Non-pigmented ciliary epithelial cell (primary cell): ENCODE measurements around the gene LILRB5.
"Not testable (repeated sequence)": the region's sequence is repeated elsewhere in the genome, so short reads cannot be mapped to it uniquely, and the experiment has no call there.

ENCODE experiments used
- DNase-seq: peaks from one replicate; pipeline ENCODE4 v3.0.0-alpha.2; 2010; ENCODE audit warnings: low read depth

Gene LILRB5

GRCh38 chr19:54242234-54242633 lies 14.8 kb downstream of the LILRB5 start:
- DNase-seq: not testable (repeated sequence)

- not testable (repeated sequence) for DNase-seq
Observed at GRCh38 chr19:54240372-54241336, 16.4 kb downstream of the LILRB5 start.

- not testable (repeated sequence) for DNase-seq
Observed at GRCh38 chr19:54239491-54240371, 17.3 kb downstream of the LILRB5 start.

GRCh38 chr19:54233941-54234340 lies 23.1 kb downstream of the LILRB5 start:
- no peak for DNase-seq

GRCh38 chr19:54231077-54231931 lies 25.8 kb downstream of the LILRB5 start:
- no peak for DNase-seq

GRCh38 chr19:54230031-54230430 lies 27.0 kb downstream of the LILRB5 start:
- DNase-seq: no peak

- DNase-seq: no peak
Observed at GRCh38 chr19:54229146-54229545, 27.9 kb downstream of the LILRB5 start.

- not testable (repeated sequence) for DNase-seq
Observed at GRCh38 chr19:54224619-54225018, 32.5 kb downstream of the LILRB5 start.

GRCh38 chr19:54223937-54224281 lies 33.2 kb downstream of the LILRB5 start:
- not testable (repeated sequence) for DNase-seq

- DNase-seq: not testable (repeated sequence)
Observed at GRCh38 chr19:54223277-54223936, 33.7 kb downstream of the LILRB5 start.

GRCh38 chr19:54222474-54223276 lies 34.4 kb downstream of the LILRB5 start, which contains the start of gene LILRB3:
Gene LILRB3, minus strand, starts transcription at chr19:54223007. Its CDS starts 31 bp downstream, at chr19:54222976.
- not testable (repeated sequence) for DNase-seq

GRCh38 chr19:54221947-54222346 lies 35.1 kb downstream of the LILRB5 start:
- DNase-seq: not testable (repeated sequence)

GRCh38 chr19:54219702-54220101 lies 37.4 kb downstream of the LILRB5 start:
- DNase-seq: not testable (repeated sequence)

- no peak for DNase-seq
Observed at GRCh38 chr19:54218960-54219661, 38.0 kb downstream of the LILRB5 start.

GRCh38 chr19:54218259-54218658 lies 38.8 kb downstream of the LILRB5 start:
- no peak for DNase-seq

- DNase-seq: not testable (repeated sequence)
Observed at GRCh38 chr19:54217517-54218247, 39.4 kb downstream of the LILRB5 start.

GRCh38 chr19:54216869-54217268 lies 40.2 kb downstream of the LILRB5 start:
- no peak for DNase-seq

GRCh38 chr19:54214734-54215133 lies 42.3 kb downstream of the LILRB5 start:
- DNase-seq: not testable (repeated sequence)

- DNase-seq: not testable (repeated sequence)
Observed at GRCh38 chr19:54214217-54214616, 42.9 kb downstream of the LILRB5 start.
